Putamen (tissue), 1 donor: ENCODE measurements around the gene WDR7.

Experiments
- DNase-seq: peaks from one replicate; pipeline ENCODE4 v3.0.0-alpha.2; 2016; ENCODE audit warnings: low spot score

Gene WDR7

GRCh38 chr18:56937874-56938430 lies 286.8 kb downstream of the WDR7 start:
- DNase-seq, result no peak

GRCh38 chr18:56945171-56946083 lies 294.3 kb downstream of the WDR7 start:
- peak; percentile 76 for DNase-seq

- no peak for DNase-seq
These were observed 296.1 kb downstream of the WDR7 start for GRCh38 chr18:56947236-56947635.

- no peak for DNase-seq
These were observed 300.9 kb downstream of the WDR7 start for GRCh38 chr18:56952026-56952425.

GRCh38 chr18:56953428-56954198 lies 302.5 kb downstream of the WDR7 start:
- DNase-seq, result no peak

GRCh38 chr18:56955490-56955889 lies 304.3 kb downstream of the WDR7 start:
- no peak for DNase-seq

GRCh38 chr18:56959120-56959519 lies 308.0 kb downstream of the WDR7 start:
- DNase-seq, result no peak

- no peak for DNase-seq
These were observed 311.2 kb downstream of the WDR7 start for GRCh38 chr18:56962322-56962721.

GRCh38 chr18:56967035-56967434 lies 315.9 kb downstream of the WDR7 start:
- DNase-seq, result no peak

GRCh38 chr18:56973487-56973886 lies 322.3 kb downstream of the WDR7 start:
- DNase-seq, result no peak

- no peak for DNase-seq
These were observed 323.0 kb downstream of the WDR7 start for GRCh38 chr18:56974141-56974540.

GRCh38 chr18:56975276-56975675 lies 324.1 kb downstream of the WDR7 start:
- DNase-seq, result no peak

GRCh38 chr18:56977309-56977708 lies 326.1 kb downstream of the WDR7 start:
- no peak for DNase-seq

- DNase-seq, result no peak
These were observed 326.6 kb downstream of the WDR7 start for GRCh38 chr18:56977771-56978170.

- no peak for DNase-seq
These were observed 329.0 kb downstream of the WDR7 start for GRCh38 chr18:56980151-56980550.

GRCh38 chr18:56982766-56983165 lies 331.6 kb downstream of the WDR7 start:
- DNase-seq, result no peak

GRCh38 chr18:56983275-56983992 lies 332.3 kb downstream of the WDR7 start:
- DNase-seq, result no peak

- no peak for DNase-seq
These were observed 333.6 kb downstream of the WDR7 start for GRCh38 chr18:56984731-56985130.

- DNase-seq, result no peak
These were observed 335.7 kb downstream of the WDR7 start for GRCh38 chr18:56986829-56987228.

- DNase-seq, result no peak
These were observed 336.1 kb downstream of the WDR7 start for GRCh38 chr18:56987236-56987635.

- DNase-seq, result no peak
These were observed 336.9 kb downstream of the WDR7 start for GRCh38 chr18:56988022-56988421.

- DNase-seq, result no peak
These were observed 339.5 kb downstream of the WDR7 start for GRCh38 chr18:56990678-56991077.
